HG02973 (cell line): Measurements from ENCODE around the gene DHRS11.
A peak's percentile ranks its signal among the peaks of the same experiment; 100 is the strongest.
"Not testable (repeated sequence)": the region's sequence is repeated elsewhere in the genome, so short reads cannot be mapped to it uniquely, and the experiment has no call there.

Source experiments
- ATAC-seq: cut with Tn5 transposase; IDR thresholded peaks from one replicate; pipeline ENCODE4 v1.9.1; 2021; ENCODE audit warnings: moderate library complexity; ENCODE audit not compliant: unreplicated experiment

Gene DHRS11

DNA sequence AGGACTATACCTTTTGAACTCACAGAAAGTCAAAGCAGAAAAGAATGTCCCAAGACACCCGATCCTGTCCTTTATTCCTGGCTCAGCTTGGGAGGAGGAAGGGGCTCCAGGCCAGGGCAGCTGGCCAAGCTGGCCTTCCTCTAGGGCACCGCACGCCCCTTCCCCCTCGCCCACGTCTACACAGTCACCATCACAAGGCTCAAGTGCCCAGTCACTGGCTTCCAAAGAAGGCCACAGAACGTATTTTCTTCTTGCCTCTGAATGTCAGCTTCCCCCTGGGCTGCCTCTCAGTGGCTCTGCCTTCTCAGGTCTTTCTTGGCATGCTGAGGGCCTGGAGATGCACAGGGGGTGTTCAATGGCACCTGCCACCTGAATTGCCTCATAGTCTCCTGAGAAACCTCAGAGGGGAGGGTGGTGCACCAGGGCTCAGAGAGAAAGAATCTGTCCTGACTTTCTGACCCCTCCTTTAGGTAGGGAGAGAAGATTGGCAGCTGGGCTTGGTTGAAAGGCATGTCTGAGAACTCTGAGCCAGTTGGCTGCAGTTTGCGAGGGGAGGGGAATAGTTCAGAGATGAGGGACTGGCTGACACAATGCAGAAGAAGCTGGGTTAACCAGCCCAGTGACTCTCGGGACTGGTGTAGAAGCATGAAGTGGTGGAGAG is 2.1 kb downstream of the DHRS11 start:
- ATAC-seq: no peak

DNA sequence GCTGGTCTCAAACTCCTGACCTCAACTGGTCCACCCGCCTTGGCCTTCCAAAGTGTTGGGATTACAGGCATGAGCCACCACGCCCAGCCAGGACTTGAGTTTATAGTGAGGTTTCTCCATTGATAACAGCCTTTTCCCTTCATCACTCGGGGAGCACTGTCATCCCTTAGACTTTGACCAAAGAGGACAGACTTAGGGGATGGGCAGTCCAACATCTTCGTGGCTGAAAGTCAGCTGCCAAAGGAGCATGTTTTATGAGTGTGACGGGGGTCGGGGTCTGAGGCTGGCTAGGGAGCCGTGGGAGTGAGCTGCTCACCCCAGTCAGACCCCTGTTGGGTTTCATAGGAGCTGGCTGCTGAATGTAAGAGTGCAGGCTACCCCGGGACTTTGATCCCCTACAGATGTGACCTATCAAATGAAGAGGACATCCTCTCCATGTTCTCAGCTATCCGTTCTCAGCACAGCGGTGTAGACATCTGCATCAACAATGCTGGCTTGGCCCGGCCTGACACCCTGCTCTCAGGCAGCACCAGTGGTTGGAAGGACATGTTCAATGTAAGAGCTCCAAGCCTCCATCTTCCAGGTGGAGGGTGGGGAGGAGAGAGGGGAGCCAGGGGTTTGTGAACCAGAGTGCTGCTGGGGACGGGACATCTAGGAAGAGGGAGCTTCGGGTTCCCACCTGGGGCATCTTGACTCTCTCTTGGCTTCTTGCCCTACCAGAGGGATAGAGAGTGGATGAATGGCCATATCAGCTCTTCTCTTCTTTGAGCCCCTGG is 3.1 kb downstream of the DHRS11 start:
- no peak for ATAC-seq

DNA sequence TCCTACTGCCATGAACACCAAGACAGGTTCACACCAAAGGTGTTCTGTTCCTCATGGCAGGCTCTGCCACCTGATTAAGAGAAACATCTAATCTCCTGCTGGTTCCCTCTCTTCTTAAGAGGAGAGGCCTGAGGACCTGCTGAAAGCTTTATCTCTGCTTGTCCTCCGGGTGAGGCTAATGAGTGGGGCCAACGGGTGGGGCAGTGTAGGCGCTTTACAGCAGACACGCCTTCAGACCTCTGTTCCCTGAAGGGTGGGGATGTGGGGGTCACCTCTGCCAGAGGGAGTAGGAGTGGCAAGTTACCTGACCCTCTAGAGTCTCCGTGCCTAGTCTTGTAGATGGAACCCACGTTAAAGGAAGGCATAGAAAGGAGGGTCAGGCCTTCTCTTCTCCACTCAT is 5.5 kb downstream of the DHRS11 start:
- ATAC-seq: no peak

DNA sequence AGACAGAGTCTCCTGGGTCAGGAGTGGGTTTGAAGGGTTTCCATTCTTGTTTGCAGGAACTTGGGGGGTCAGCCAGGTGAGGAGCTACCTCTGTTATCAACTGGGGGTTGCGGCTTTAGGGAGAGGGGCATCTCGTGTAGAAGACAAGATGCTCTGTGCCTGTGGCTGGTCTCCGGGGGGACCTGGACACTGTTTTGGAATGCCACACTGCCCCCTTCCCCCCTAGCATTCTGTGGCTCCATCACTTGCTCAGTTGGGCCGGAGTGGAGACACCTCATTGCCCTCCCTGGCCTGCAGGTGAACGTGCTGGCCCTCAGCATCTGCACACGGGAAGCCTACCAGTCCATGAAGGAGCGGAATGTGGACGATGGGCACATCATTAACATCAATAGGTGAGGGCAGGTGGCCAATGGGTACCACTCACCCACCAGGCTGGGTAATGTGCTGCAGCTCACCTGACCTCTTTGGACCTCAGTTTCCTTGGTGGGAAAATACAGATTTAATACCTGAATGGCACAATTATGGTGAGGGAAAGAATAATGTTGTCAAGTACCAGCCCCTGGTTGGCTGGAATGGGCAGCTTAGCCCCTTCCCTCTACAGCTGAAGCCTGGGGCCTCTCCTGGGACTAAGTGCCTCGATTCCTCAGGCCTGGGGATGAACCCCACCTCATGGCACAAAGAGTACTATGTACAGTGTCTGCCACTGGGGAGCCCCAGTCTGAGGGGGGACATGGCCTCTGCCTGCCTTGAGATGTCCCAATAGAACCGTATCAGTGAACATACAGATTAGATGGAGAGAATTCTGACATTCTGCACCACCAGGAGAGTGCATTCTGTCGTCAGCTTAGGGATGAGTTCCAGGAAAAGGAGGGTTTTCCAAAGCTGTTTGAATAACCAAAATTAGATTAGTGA is 6.4 kb downstream of the DHRS11 start:
- ATAC-seq: no peak

DNA sequence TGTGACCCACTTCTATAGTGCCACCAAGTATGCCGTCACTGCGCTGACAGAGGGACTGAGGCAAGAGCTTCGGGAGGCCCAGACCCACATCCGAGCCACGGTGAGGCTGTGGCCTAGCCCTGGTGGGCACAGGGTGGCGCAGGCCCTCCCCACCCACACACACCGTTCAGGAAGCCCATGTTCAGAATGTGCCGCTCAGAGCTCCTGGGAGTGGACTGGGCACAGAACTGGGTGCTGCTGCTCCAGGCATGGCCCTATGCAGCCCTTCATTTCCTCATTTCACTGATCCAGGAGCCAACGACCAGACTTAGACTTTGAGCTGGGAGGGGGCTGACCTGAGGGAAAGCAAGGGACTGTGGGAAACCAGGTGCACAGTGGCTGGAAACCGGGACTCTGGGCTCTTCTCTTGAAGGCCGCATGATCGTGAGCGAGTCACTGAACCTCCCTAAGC is 7.3 kb downstream of the DHRS11 start:
- no peak for ATAC-seq

DNA sequence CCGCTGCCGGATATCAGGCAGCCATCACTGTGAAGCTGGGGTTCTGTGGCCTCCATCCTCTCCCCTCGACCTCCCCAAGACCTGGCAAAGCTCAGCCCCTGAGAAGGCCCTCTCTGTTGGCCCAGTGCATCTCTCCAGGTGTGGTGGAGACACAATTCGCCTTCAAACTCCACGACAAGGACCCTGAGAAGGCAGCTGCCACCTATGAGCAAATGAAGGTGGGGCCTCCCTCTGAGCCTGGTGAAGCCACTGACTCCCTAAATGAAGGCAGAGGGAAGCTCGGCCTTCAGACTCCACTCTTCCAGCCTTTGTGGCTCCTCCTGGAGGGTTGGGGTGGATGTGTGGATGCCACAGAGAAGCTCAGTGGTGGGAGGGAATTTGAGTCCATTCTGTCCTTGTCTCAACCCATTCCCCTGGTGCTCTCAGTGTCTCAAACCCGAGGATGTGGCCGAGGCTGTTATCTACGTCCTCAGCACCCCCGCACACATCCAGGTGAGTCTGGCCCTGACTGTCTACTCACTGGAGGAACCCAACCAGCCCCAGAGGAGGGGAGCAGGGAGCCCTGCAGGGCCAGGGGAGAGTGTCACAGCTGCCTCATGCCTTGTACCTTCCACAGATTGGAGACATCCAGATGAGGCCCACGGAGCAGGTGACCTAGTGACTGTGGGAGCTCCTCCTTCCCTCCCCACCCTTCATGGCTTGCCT is 8.0 kb downstream of the DHRS11 start:
- no peak for ATAC-seq

DNA sequence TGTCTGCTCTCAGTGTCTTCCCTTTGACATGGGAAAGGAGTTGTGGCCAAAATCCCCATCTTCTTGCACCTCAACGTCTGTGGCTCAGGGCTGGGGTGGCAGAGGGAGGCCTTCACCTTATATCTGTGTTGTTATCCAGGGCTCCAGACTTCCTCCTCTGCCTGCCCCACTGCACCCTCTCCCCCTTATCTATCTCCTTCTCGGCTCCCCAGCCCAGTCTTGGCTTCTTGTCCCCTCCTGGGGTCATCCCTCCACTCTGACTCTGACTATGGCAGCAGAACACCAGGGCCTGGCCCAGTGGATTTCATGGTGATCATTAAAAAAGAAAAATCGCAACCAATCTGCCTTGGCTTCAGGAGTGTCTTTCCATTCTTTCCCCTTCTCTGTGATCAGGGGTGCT is 8.8 kb downstream of the DHRS11 start:
- ATAC-seq: no peak

DNA sequence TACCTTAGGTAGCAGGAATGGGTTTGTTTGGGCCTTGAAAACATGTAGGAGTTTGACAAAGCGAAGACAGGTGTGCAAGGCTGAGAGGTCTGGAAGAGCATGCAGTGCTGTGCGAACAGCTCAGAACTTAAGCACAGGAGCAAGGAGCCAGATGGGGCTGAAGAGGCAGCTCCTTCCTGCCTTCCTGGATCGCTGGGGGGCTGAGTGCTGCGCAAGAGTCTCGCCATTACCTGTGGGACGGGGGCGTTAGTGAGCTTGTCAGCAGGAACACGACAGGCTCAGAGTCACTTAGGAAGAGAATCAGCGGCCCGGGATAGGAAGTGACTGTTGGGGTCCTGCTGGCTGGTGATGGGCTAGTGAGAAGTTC is 9.2 kb downstream of the DHRS11 start:
- no peak for ATAC-seq

DNA sequence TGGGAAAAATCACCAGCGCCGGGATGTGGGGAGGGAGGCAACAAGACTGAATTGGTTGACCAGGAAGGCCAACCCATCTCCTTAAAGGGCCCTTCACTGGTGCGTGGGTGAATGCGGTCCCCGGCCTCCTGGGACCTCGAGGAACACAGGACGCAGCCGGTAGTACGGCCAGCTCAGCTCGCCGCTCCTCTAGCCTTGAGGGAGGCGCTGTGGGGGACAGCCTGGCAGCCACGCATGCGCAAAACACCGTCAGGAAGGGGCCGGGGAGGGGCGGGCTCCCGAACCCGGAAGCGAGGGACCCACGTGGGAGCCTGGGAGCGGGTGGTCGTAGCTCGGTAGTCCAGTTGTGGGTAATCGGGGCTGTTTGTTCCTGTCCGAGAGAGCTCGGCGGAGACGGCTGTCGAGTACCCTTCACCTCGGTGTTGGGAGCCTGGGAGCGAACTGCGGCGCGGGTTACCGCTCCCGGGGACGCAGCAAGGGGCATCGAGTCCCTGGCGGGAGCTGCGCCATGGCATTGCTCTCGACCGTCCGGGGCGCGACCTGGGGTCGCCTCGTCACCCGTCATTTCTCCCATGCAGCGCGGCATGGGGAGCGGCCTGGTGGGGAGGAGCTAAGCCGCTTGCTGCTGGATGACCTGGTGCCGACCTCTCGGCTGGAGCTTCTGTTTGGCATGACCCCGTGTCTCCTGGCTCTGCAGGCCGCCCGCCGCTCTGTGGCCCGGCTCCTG is 9.8 kb downstream of the DHRS11 start, which contains the start of gene MRM1:
Gene MRM1 (plus strand): TSS at position 281 of the 727 bp plus-strand sequence. CDS start 228 bp downstream, at position 509.
- peak; percentile 68 for ATAC-seq

DNA sequence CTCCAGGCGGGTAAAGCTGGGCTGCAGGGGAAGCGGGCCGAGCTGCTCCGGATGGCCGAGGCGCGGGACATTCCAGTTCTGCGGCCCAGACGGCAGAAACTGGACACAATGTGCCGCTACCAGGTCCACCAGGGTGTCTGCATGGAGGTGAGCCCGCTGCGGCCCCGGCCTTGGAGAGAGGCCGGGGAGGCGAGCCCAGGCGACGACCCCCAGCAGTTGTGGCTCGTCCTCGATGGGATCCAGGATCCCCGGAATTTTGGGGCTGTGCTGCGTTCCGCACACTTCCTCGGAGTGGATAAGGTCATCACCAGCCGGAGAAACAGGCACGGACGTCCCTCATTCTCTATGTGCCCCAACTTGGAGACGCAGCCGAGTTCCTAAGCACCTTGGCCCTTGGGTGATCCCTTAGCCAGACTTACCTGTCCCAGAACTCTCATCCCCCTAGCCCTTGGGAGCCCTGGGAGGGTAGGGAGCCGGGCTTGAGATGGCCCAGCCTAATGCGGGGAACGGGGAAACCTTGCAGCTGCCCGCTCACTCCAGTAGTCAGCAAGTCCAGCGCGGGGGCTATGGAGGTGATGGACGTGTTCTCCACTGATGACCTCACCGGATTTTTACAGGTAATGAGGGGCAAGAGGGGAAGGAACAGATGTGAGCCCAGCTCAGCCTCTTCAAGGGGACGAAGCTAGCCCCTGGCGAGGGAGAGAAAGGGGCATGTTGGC is 10.5 kb downstream of the DHRS11 start:
- peak; percentile 17 for ATAC-seq

DNA sequence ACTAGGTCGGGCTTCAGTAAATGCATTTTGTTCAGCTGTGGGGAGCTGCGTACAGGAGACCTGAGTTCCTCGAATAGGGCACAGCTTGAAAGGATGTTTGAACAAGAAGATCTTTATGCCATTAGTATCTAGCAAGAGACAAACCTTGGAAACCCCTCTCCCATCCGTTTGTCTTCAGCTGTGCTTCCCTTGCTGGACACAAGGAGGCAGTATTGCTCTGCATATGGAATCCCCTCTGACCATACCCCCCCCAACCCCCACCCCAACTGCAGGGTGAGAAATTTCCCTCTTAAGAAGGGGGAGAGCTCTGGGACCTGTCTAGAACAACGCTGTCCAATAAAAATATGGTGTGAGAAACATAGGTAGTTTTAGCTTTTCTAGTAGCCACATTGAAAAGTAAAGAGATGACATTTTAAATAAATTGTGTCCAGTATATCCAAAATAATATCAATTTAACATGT is 11.3 kb downstream of the DHRS11 start:
- no peak for ATAC-seq

DNA sequence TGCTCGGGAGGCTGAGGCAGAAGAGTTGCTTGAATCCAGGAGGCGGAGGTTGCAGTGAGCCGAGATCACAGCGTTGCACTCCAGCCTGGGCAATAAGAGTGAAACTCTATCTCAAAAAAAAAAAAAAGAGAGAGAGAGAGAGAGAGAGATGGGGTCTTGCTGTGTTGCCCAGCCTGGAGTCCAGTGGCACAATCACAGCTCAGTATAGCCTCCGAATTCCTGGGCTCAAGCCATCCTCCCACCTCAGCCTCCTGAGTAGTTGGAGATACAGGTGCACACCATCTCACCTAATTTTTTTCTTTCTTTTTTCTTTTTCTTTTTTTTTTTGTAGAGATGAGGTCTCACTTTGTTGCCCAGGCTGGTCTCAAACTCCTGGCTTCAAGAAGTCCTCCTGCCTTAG is 13.3 kb downstream of the DHRS11 start:
- not testable (repeated sequence) for ATAC-seq

DNA sequence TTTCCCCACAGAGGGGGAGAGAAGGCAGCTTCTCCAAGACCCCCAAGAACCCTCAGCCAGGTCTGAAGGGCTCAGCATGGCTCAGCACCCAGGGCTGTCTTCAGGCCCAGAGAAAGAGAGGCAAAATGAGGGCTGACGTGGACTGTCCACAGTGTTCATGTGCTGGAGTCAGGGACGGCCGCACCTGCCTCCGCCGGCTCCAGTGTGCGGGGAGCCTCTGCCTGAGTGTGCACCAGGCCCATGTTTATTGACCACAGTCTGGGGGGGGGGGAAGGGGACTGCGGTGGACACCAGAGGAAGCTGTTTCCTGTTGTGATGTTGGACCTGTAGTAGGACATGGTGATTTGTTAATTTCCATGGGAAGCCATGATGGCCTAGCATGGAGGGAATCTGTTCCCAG is 16.6 kb downstream of the DHRS11 start:
- no peak for ATAC-seq

DNA sequence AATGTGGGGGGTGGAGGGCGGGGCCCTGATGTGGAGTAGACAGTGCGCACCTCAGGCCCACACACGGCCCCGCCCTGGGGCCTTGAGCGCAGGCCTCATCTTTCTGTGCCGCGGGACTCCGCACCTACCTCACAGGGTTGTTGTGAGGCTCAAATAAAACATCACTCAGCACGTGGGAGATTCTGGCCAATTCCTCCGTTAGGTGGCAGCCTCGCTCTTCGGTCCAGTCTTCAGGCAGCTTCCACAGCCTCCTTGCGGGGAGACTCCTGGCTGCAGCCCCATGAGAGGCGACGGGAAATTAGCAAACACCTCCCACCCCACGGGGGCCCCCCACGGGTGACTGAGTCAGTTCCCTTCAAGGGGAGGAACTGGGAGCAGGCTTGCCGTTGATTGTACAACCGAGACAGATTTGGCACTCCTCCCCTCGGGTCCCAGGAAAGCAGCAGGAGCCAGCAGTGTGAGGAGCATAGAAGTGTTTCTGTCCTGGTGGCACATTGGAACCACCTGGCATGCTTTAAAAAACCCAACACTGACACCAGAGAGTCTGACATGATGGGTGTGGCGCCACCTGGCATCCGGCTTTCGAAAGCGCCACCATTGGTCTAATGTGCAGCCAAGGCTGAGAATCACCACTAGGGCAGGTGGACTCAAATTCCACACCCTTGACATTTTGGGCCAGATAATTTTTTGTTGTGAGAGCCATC is 17.3 kb downstream of the DHRS11 start:
- ATAC-seq: no peak

DNA sequence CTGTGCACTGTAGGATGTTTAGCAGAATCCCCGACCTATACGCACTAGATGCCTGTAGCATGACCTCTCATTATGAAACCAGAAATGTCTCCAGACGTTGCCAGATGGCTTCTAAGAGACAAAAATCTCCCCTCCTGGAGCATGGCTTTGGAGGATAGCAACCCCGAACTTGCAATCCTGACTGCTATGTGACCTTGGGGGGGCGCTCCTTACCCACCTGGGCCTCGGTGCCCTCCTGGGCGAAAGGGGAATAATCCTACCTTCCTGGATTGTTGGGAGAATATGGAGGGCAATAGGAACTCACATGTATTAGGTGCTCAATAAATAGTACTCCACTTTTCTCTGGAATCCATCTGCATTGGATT is 17.8 kb downstream of the DHRS11 start:
- no peak for ATAC-seq

DNA sequence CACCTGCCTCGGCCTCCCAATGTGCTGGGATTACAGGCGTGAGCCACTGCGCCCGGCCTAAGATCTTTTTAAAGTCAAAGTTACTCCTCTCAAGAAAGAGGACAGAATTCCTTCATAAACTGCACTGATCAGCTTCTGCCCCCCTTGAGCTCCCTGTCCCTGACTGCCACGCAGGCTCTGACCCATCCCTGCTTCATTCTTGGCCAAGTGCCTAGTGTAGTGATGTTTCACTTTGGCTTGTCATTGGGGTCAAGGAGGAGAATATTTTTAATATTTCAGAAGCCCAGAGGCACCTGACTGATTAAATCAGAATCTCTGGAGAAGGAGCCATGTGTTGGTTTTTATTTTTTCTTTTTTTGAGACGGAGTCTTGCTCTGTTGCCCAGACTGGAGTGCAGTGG is 18.8 kb downstream of the DHRS11 start:
- no peak for ATAC-seq

DNA sequence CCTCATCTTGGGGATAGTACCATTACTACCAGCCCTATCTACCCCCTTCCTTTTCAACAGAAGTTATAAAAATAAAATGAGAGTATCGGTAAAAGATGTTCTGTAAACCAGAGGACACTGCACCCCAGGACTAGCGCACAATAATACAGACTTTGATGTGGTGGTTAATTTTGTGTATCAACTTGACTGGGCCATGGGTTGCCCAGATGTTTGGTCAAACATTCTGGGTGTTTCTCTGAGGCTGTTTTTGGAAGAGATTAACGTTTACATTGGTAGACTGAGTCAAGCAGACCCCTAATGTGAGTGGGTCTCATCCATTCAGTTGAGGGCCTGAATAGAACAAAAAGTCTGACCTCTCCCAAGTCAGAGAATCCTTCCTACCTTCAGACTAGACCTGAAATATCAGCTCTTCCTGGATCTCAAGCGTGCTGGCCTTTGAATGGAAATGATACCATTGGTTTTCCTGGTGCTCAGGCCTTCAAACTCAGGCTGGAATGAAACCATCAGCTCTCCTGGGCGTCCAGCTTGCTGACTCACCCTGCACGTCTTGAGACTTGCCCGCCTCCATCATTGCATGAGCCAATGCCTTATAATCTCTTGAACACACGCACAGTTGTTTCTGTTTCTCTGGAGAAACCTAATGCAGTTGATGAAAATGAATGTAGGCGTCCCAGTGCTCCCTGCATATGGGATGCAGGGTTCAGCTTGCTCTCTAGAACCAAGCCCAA is 19.8 kb downstream of the DHRS11 start:
- no peak for ATAC-seq

DNA sequence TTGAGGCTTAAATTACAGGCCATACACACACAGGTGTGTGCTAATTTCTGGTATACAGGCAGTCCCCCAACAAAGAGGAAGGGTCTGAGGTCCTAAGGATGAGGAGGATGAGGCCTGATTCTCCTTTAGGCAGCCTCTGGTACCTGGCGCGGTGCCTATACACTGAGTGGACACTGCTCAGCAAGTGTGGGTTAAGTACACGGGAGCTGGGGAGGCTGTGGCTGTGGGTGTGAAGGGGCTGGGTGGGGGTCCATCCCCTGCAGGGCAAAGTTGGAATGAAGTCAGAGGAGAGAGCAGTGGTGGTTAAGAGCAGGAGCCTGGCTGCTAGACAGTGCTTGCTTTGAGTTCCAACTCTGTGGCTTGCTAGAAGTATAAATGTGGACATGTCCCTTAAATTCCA is 20.6 kb downstream of the DHRS11 start:
- no peak for ATAC-seq
